Gastrocnemius medialis (tissue), 4 donors: Measurements from ENCODE around the gene NUF2.

Experiments used
- POLR2A ChIP-seq, 2 donors: fragments of 450-650 bp; IDR thresholded peaks; one replicate each; pipeline ENCODE4 v1.6.1; 2017; ENCODE audit warnings: antibody characterized with exemption in 2 of 2, mild to moderate bottlenecking in 2 of 2, moderate library complexity in 2 of 2
- TF ChIP-seq, protein P1 (sequence below), 5 experiments: fragments of 450-650 bp in 3 of 5; fragments of 200-600 bp in 2 of 5; sonication (generic) in 2 of 5; IDR thresholded peaks in 4 of 5; conservative IDR thresholded peaks in 1 of 5; 1 replicate in 4 of 5; 2 replicates in 1 of 5; pipeline ENCODE4 v1.5.1; 2016 to 2019; ENCODE audit warnings: antibody characterized with exemption in 5 of 5, mild to moderate bottlenecking in 3 of 5, moderate library complexity in 3 of 5

DNA sequence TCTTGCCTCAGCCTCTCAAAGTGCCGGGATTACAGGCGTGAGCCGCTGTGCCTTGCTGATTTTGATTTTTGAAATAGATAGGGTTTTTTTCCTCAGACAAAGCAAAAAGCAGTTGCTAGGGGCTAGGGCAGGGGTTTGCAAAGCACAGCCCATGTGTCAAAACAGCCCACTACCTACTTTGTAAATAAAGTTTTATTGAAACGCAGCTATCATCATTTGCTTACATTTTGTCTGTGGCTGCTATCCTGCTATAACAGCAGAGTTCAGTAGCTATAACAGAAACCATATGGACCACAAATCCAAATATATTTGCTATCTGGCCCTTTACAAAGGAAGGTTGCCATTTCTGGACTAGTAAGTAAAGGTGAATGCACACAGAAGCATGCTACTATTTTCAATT, 44.8 kb downstream of the NUF2 start:
- TF ChIP-seq, protein P1, sequence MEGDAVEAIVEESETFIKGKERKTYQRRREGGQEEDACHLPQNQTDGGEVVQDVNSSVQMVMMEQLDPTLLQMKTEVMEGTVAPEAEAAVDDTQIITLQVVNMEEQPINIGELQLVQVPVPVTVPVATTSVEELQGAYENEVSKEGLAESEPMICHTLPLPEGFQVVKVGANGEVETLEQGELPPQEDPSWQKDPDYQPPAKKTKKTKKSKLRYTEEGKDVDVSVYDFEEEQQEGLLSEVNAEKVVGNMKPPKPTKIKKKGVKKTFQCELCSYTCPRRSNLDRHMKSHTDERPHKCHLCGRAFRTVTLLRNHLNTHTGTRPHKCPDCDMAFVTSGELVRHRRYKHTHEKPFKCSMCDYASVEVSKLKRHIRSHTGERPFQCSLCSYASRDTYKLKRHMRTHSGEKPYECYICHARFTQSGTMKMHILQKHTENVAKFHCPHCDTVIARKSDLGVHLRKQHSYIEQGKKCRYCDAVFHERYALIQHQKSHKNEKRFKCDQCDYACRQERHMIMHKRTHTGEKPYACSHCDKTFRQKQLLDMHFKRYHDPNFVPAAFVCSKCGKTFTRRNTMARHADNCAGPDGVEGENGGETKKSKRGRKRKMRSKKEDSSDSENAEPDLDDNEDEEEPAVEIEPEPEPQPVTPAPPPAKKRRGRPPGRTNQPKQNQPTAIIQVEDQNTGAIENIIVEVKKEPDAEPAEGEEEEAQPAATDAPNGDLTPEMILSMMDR (IDR thresholded peaks at IDR 0.05 in 4 of 5, conservative IDR thresholded peaks at IDR 0.05 in 1 of 5), result no peak
- TF ChIP-seq POLR2A (IDR thresholded peaks at IDR 0.05), result no peak
